GM12878 (cell line): ENCODE results near the gene PLXNA2. TPM values are rescaled to one million over a fixed set of nuclear protein-coding genes. Genes with fewer than 3 reads are reported as not detected.

Source experiments
- ATAC-seq: fragments of 200-7000 bp; cut with Tn5 transposase; 3 replicates; pipeline ENCODE4 v1.9.1; 2020; ENCODE audit warnings: mild to moderate bottlenecking, moderate library complexity
- BruUV-seq: library from RNA; stranded (reverse); fragments of 400-500 nt; replicated peaks from 2 replicates; lab custom pipeline; 2021; lab: Mats Ljungman, UMichigan
- CTCF ChIA-PET: fragments of 300-600 bp; sonication (Branson Sonifier 250); formaldehyde crosslinking; extraction: SDS; loops from one replicate; lab custom pipeline; 2021; ENCODE audit warnings: inconsistent platforms; lab: Yijun Ruan, JAX
- POLR2A ChIA-PET: fragments of 350-600 bp; formaldehyde crosslinking; extraction: SDS; loops from one replicate; lab custom pipeline; 2021; ENCODE audit warnings: inconsistent platforms; lab: Charles Lee
- RAD21 ChIA-PET: fragments of 300-600 bp; sonication (Branson Sonifier 250); formaldehyde crosslinking; loops from one replicate; lab custom pipeline; 2023; ENCODE audit warnings: antibody characterized with exemption; ENCODE audit not compliant: unreplicated experiment; lab: Charles Lee
- SMC1A ChIA-PET: fragments of 300-600 bp; sonication (Branson Sonifier 250); formaldehyde crosslinking; loops from one replicate; lab custom pipeline; 2023; ENCODE audit not compliant: unreplicated experiment, uncharacterized antibody; lab: Charles Lee
- DNase-seq: peaks from one replicate; pipeline ENCODE4 v3.0.0-alpha.2; 2011; ENCODE audit warnings: low read depth, low spot score
- FAIRE-seq: peaks from 3 replicates; lab custom pipeline; 2011; peaks lifted over from hg19 to GRCh38; lab: Jason Lieb, UNC
- H2AFZ ChIP-seq: 2 replicates; pipeline ENCODE4 v1.6.0; 2011; ENCODE audit warnings: low read depth, low read length, control low read depth; ENCODE audit not compliant: control insufficient read depth
- H3K27ac ChIP-seq: 2 replicates; pipeline ENCODE4 v1.5.1; 2011; ENCODE audit warnings: control low read depth; ENCODE audit not compliant: control insufficient read depth, insufficient read depth
- H3K27me3 ChIP-seq, 2 experiments: replicated peaks in 1 of 2; 2 replicates each; pipeline versions ENCODE4 v1.6.0 to v1.6.1; 2011; ENCODE audit warnings: low read length in 1 of 2; ENCODE audit not compliant: control insufficient read depth in 2 of 2, insufficient read depth in 2 of 2
- H3K36me3 ChIP-seq, 2 experiments: 2 replicates each; pipeline ENCODE4 v1.5.1; 2011; ENCODE audit warnings: low read length in 1 of 2; ENCODE audit not compliant: control insufficient read depth in 2 of 2, insufficient read depth in 2 of 2
- H3K4me1 ChIP-seq: 2 replicates; pipeline ENCODE4 v1.6.1; 2011; ENCODE audit warnings: mild to moderate bottlenecking, low read length, moderate library complexity, mixed read lengths; ENCODE audit not compliant: control insufficient read depth, insufficient read depth
- H3K4me2 ChIP-seq: 2 replicates; pipeline ENCODE4 v1.6.0; 2011; ENCODE audit warnings: control low read depth; ENCODE audit not compliant: control insufficient read depth, insufficient read depth
- H3K4me3 ChIP-seq: fragments of 200-600 bp; sonication (generic); 2 replicates; pipeline ENCODE4 v1.5.1; 2016
- H3K79me2 ChIP-seq: 2 replicates; pipeline ENCODE4 v1.6.0; 2011; ENCODE audit warnings: low read length; ENCODE audit not compliant: control insufficient read depth, insufficient read depth
- H3K9ac ChIP-seq: 2 replicates; pipeline ENCODE4 v1.8.0; 2011; ENCODE audit warnings: low read length, control low read depth, mixed read lengths; ENCODE audit not compliant: control insufficient read depth, insufficient read depth
- H3K9me3 ChIP-seq: replicated peaks from 3 replicates; pipeline ENCODE4 v1.5.1; 2011; ENCODE audit warnings: mild to moderate bottlenecking, low read length; ENCODE audit not compliant: control insufficient read depth, insufficient read depth
- H4K20me1 ChIP-seq: 2 replicates; pipeline ENCODE4 v1.6.0; 2011; ENCODE audit not compliant: control insufficient read depth, insufficient read depth
- CBFB ChIP-seq: IDR thresholded peaks from 2 replicates; pipeline ENCODE4 v1.6.1; 2016; ENCODE audit warnings: antibody characterized with exemption, low read depth
- CREB1 ChIP-seq: IDR thresholded peaks from 2 replicates; pipeline ENCODE4 v1.6.1; 2012; ENCODE audit warnings: low read depth, mild to moderate bottlenecking, inconsistent platforms
- EP300 ChIP-seq, 2 experiments: fragments of 150-350 bp in 1 of 2; IDR thresholded peaks; 2 replicates each; pipeline ENCODE4 v1.6.1; 2011 to 2012; ENCODE audit warnings: low read depth in 2 of 2, low read length in 2 of 2, borderline replicate concordance in 1 of 2, improper control_type of control experiment in 1 of 2, inconsistent platforms in 1 of 2; ENCODE audit not compliant: control insufficient read depth in 1 of 2
- ESRRA ChIP-seq: IDR thresholded peaks from 2 replicates; pipeline ENCODE4 v1.6.1; 2012; ENCODE audit warnings: mild to moderate bottlenecking, low read length, improper control_type of control experiment
- HDAC6 ChIP-seq: fragments of 200-600 bp; sonication (generic); IDR thresholded peaks from one replicate; pipeline ENCODE4 v1.8.0; 2017; ENCODE audit warnings: antibody characterized with exemption; ENCODE audit not compliant: unreplicated experiment
- MYC ChIP-seq: IDR thresholded peaks from 2 replicates; pipeline ENCODE4 v1.6.1; 2011; ENCODE audit warnings: mild to moderate bottlenecking, low read length, moderate library complexity, inconsistent platforms; ENCODE audit not compliant: insufficient read depth, insufficient replicate concordance, insufficient read length, severe bottlenecking
- POLR2AphosphoS2 ChIP-seq: IDR thresholded peaks from 2 replicates; pipeline ENCODE4 v1.6.1; 2011; ENCODE audit warnings: low read depth, mild to moderate bottlenecking, low read length, improper control_type of control experiment, moderate library complexity
- SMARCA5 ChIP-seq: fragments of 450-650 bp; IDR thresholded peaks from 2 replicates; pipeline ENCODE4 v1.6.1; 2017; ENCODE audit warnings: mild to moderate bottlenecking
- WRNIP1 ChIP-seq: IDR thresholded peaks from 2 replicates; pipeline ENCODE4 v1.6.1; 2011; ENCODE audit warnings: low read depth, low read length, improper control_type of control experiment, borderline replicate concordance
- YY1 ChIP-seq: IDR thresholded peaks from 2 replicates; pipeline ENCODE4 v1.6.1; 2011; ENCODE audit warnings: low read depth, mild to moderate bottlenecking, low read length
- ZBED1 ChIP-seq: IDR thresholded peaks from 2 replicates; pipeline ENCODE4 v1.6.1; 2016; ENCODE audit warnings: borderline replicate concordance
- ZSCAN29 ChIP-seq: fragments of 450-650 bp; IDR thresholded peaks from 2 replicates; pipeline ENCODE4 v1.6.1; 2017; ENCODE audit warnings: mild to moderate bottlenecking, moderate library complexity
- WGBS: methylation state at CpG from one replicate; pipeline ENCODE4 v1.1.6; 2016; ENCODE audit warnings: low lambda C conversion rate; ENCODE audit not compliant: insufficient replicate concordance, insufficient coverage; ENCODE audit errors: missing lambda C conversion rate; 5-methylcytosine and 5-hydroxymethylcytosine counted together
- in situ Hi-C: fragments of 300-500 bp; cut with MboI; formaldehyde crosslinking; loops from 9 replicates; pipeline ENCODE4 v1.14.3; 2018; ENCODE audit warnings: mixed read lengths
- intact Hi-C: fragments of 100-400 bp; cut with micrococcal nuclease; formaldehyde crosslinking; loops from one replicate; pipeline ENCODE4 v1.14.2; 2022; ENCODE audit not compliant: unreplicated experiment
- polyA plus RNA-seq, 11 experiments: library from polyadenylated mRNA; depleted of rRNA in 4 of 11; unstranded in 6 of 11; stranded (reverse) in 5 of 11; fragments of >200 nt; fragmentation: Nextera tagmentation in 4 of 11; fragmentation: Illumina TruSeq in 1 of 11; extraction: Ambion mirVana in 4 of 11; extraction: Trizol in 1 of 11; gene quantifications; 1 replicate in 1 of 11; 2 replicates in 10 of 11; pipeline versions ENCODE4 v1.2.1 to v1.2.3, GENCODE V29; 2011 to 2016; ENCODE audit warnings: inconsistent platforms in 2 of 11, missing spikeins in 2 of 11, low read depth in 1 of 11
- total RNA-seq, 4 experiments: library from RNA; depleted of rRNA in 3 of 4; stranded (reverse); fragments of >200 nt in 3 of 4; fragmentation: Illumina TruSeq in 1 of 4; extraction: Trizol in 1 of 4; gene quantifications; 2 replicates each; pipeline versions ENCODE4 v1.2.1 to v1.2.3, GENCODE V29; 2013 to 2021
- TF ChIP-seq, protein P1 (sequence below): IDR thresholded peaks from 2 replicates; pipeline ENCODE4 v1.6.1; 2011; ENCODE audit warnings: low read depth, mild to moderate bottlenecking, low read length, moderate library complexity, borderline replicate concordance; ENCODE audit errors: extremely low read depth
- TF ChIP-seq, protein P2 (sequence below): fragments of 450-650 bp; IDR thresholded peaks from 2 replicates; pipeline ENCODE4 v1.6.1; 2017; ENCODE audit warnings: mild to moderate bottlenecking

PLXNA2 gene
- total and polyA plus RNA-seq, 10 of the 15 experiments (the other 5 are each of a cell fraction or from before 2014, with no cell fraction given) = under 0.01 to 0.08 (median 0.07) TPM; not detected in 4

DNA sequence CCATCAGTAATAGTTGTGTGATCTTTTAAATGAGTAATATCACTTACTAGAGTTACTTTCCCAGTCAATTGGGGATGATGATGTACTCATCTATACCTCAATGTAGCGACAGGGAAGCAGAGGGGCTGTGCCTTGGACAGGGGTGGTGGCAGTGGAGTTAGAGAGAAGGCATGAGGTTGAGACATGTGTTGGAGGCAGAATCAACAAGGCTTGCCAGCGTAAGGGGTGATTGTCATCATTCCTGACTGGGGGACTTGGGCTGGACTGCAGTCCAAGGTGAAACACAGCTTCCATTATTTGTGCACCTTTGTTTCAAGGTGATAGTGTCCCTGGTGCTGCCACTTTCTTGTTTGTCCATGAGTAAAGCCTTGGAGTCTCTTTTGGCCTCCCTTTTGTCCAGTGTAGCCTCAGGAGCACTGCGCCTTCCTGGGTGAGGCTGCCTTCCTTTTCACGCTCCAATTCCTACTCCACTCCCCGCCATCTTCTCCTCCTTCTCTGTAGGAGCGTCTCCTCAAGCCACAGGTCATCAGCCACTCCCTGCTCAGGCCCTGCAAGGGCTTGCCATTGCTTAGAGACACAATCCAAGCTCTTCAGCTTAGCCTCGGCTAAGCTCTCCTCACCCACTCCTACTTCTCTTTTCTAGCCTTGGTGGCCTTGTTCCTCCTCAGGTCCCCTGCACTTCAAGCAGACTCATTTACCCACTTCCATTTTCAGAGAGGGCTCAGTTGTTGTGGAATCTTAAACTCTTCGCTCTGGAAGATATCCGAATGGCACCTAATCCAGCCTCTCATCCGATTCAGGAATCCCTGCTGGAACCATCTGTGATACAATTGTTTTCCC, 255.6 kb downstream of the PLXNA2 start:
- WGBS = 41% methylated on average over 10 of the region's 10 CpGs
- Histone ChIP-seq H2AFZ (no peak overlapping the region), H3K36me3 (no peaks in the 10 kb centered on the region), H3K9me3 (no peaks in the 10 kb centered on the region; the same call in 2 of the 3 replicates), H3K79me2 (no peaks in the 10 kb centered on the region), H3K4me1 (no peaks in the 10 kb centered on the region), H4K20me1 (no peaks in the 10 kb centered on the region), H3K9ac (no peak overlapping the region), H3K4me3 (no peak overlapping the region), H3K27ac (no peak overlapping the region), H3K27me3 (peaks cover 0 to 4% of the 10 kb centered on the region in 2 experiments; a peak in 2 of 4 replicates), H3K4me2 (no peak overlapping the region)
- DNase-seq = no peak
- BruUV-seq = no TSS peak
- in situ Hi-C loops = no loop called here
- ChIA-PET SMC1A (no interaction called here), RAD21 (no interaction called here), POLR2A (no interaction called here), CTCF (interaction anchor here (1.2 to 1.6 kb wide), 4 partner anchors 9 to 290 kb away, joined by 3 to 5 read pairs (median 3); no protein-coding TSS in a partner anchor)
- intact Hi-C loops = no loop called here
- FAIRE-seq = no peak
- ATAC-seq = no peak
- TF ChIP-seq YY1 (no peak), POLR2AphosphoS2 (no peak), CREB1 (no peak), ZBED1 (no peak), SMARCA5 (no peak), WRNIP1 (no peak), CBFB (no peak), ESRRA (no peak), MYC (no peak), EP300 (IDR thresholded peaks at IDR 0.05; ENCODE audit: borderline replicate concordance in 1 of 2, control insufficient read depth in 1 of 2, low read depth in 2 of 2, low read length in 2 of 2) (no peak), ZSCAN29 (no peak), HDAC6 (no peak)
- TF ChIP-seq, protein P1, sequence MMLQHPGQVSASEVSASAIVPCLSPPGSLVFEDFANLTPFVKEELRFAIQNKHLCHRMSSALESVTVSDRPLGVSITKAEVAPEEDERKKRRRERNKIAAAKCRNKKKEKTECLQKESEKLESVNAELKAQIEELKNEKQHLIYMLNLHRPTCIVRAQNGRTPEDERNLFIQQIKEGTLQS = no peak
- TF ChIP-seq, protein P2, sequence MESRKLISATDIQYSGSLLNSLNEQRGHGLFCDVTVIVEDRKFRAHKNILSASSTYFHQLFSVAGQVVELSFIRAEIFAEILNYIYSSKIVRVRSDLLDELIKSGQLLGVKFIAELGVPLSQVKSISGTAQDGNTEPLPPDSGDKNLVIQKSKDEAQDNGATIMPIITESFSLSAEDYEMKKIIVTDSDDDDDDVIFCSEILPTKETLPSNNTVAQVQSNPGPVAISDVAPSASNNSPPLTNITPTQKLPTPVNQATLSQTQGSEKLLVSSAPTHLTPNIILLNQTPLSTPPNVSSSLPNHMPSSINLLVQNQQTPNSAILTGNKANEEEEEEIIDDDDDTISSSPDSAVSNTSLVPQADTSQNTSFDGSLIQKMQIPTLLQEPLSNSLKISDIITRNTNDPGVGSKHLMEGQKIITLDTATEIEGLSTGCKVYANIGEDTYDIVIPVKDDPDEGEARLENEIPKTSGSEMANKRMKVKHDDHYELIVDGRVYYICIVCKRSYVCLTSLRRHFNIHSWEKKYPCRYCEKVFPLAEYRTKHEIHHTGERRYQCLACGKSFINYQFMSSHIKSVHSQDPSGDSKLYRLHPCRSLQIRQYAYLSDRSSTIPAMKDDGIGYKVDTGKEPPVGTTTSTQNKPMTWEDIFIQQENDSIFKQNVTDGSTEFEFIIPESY = no peak
